HepG2 (cell line): ENCODE measurements around the gene DCHS2. TPM values are rescaled to one million over a fixed set of nuclear protein-coding genes. Genes with fewer than 3 reads are reported as not detected.

ENCODE experiments used
- ATAC-seq: fragments of 200-7000 bp; cut with Tn5 transposase; 3 replicates; pipeline ENCODE4 v1.9.1; 2020; ENCODE audit warnings: mild to moderate bottlenecking, moderate library complexity
- BruUV-seq: library from RNA; stranded (reverse); fragments of 400-500 nt; replicated peaks from 2 replicates; lab custom pipeline; 2021; lab: Mats Ljungman, UMichigan
- CTCF ChIA-PET: fragments of 300-600 bp; formaldehyde crosslinking; extraction: SDS; loops from one replicate; lab custom pipeline; 2021; ENCODE audit warnings: low total read pairs, inconsistent platforms, low intra/inter-chr PET ratio; lab: Yijun Ruan, JAX
- POLR2A ChIA-PET: fragments of 350-600 bp; sonication (Branson Sonifier 250); formaldehyde crosslinking; loops from one replicate; lab custom pipeline; 2020; ENCODE audit warnings: antibody characterized with exemption, inconsistent platforms; lab: Yijun Ruan, JAX
- DNase-seq: peaks from one replicate; pipeline ENCODE4 v3.0.0-alpha.2; 2015; ENCODE audit warnings: low spot score
- FAIRE-seq: peaks from 3 replicates; lab custom pipeline; 2011; peaks lifted over from hg19 to GRCh38; lab: Jason Lieb, UNC
- H2AFZ ChIP-seq: one replicate; pipeline ENCODE4 v1.6.1; 2011; ENCODE audit warnings: low read length, inconsistent platforms
- H3K27ac ChIP-seq: fragments of 300-600 bp; 3 replicates; pipeline ENCODE4 v1.8.0; 2011; ENCODE audit warnings: mixed run types, mild to moderate bottlenecking, mixed read lengths, low read length, inconsistent platforms; ENCODE audit not compliant: insufficient read depth; ENCODE audit errors: extremely low read length
- H3K27me3 ChIP-seq, 2 experiments: fragments of 200-600 bp in 1 of 2; 2 replicates in 1 of 2; 3 replicates in 1 of 2; pipeline versions ENCODE4 v1.6.0 to v1.8.0; 2011; ENCODE audit warnings: low read length in 2 of 2, mild to moderate bottlenecking in 2 of 2, moderate library complexity in 2 of 2, inconsistent platforms in 1 of 2; ENCODE audit not compliant: insufficient read depth in 2 of 2, control insufficient read depth in 1 of 2
- H3K36me3 ChIP-seq, 2 experiments: fragments of 200-600 bp in 1 of 2; replicated peaks in 1 of 2; 2 replicates in 1 of 2; 3 replicates in 1 of 2; pipeline versions ENCODE4 v1.5.1 to v1.8.0; 2011; ENCODE audit warnings: low read length in 2 of 2, inconsistent platforms in 1 of 2; ENCODE audit not compliant: insufficient read depth in 2 of 2, control insufficient read depth in 1 of 2
- H3K4me1 ChIP-seq: 2 replicates; pipeline ENCODE4 v1.5.1; 2012; ENCODE audit warnings: low read length, inconsistent platforms; ENCODE audit not compliant: insufficient read depth
- H3K4me2 ChIP-seq: 2 replicates; pipeline ENCODE4 v1.6.0; 2011; ENCODE audit warnings: low read depth, low read length, inconsistent platforms
- H3K4me3 ChIP-seq, 3 experiments: fragments of 200-600 bp in 1 of 3; sonication (generic), shearing (Covaris generic) in 1 of 3; replicated peaks in 1 of 3; 2 replicates each; pipeline ENCODE4 v1.5.1; 2011 to 2016; ENCODE audit warnings: low read length in 3 of 3, inconsistent platforms in 2 of 3, low read depth in 2 of 3, mild to moderate bottlenecking in 2 of 3, control low read depth in 1 of 3, mixed read lengths in 1 of 3; ENCODE audit not compliant: insufficient read depth in 1 of 3
- H3K79me2 ChIP-seq: one replicate; pipeline ENCODE4 v1.6.1; 2011; ENCODE audit warnings: low read length, inconsistent platforms; ENCODE audit not compliant: insufficient read depth
- H3K9ac ChIP-seq: 2 replicates; pipeline ENCODE4 v1.6.0; 2011; ENCODE audit warnings: mild to moderate bottlenecking, low read depth, low read length, inconsistent platforms; ENCODE audit not compliant: insufficient read depth
- H3K9me3 ChIP-seq: 2 replicates; pipeline ENCODE4 v1.5.1; 2012; ENCODE audit warnings: mild to moderate bottlenecking, low read length
- H4K20me1 ChIP-seq: 2 replicates; pipeline ENCODE4 v1.6.0; 2011; ENCODE audit warnings: inconsistent platforms, mild to moderate bottlenecking, low read length, moderate library complexity; ENCODE audit not compliant: insufficient read depth
- NFKB2 ChIP-seq: sonication (generic); formaldehyde crosslinking; IDR thresholded peaks from 2 replicates; pipeline ENCODE4 v1.4.0; 2020; ENCODE audit warnings: missing genetic modification reagents, borderline replicate concordance
- NFYC ChIP-seq: IDR thresholded peaks from 2 replicates; pipeline ENCODE4 v1.6.1; 2016; ENCODE audit warnings: missing genetic modification reagents, missing compliant biosample characterization
- TAF15 ChIP-seq: fragments of 200-400 bp; formaldehyde crosslinking; IDR thresholded peaks from one replicate; pipeline ENCODE4 v1.6.1; 2018; ENCODE audit warnings: mild to moderate bottlenecking, low read depth, low read length; ENCODE audit not compliant: poor library complexity, severe bottlenecking
- U2AF1 ChIP-seq: fragments of 200-400 bp; formaldehyde crosslinking; optimal IDR thresholded peaks from 2 replicates; pipeline ENCODE3; 2017; ENCODE audit warnings: mild to moderate bottlenecking, low read depth, low read length
- WGBS: methylation state at CpG from one replicate; pipeline ENCODE4 v1.1.6; 2017; ENCODE audit warnings: low lambda C conversion rate; 5-methylcytosine and 5-hydroxymethylcytosine counted together
- in situ Hi-C: cut with HindIII; loops from 2 replicates; pipeline ENCODE4 v1.10.0; 2017; ENCODE audit warnings: low pct_unique_long_range_greater_than_20kb; ENCODE audit not compliant: extremely low pct_ligation_motif_present
- intact Hi-C: fragments of 100-400 bp; cut with micrococcal nuclease; formaldehyde crosslinking; loops from one replicate; pipeline ENCODE4 v1.10.0; 2022; ENCODE audit not compliant: unreplicated experiment
- polyA plus RNA-seq, 8 experiments: library from polyadenylated mRNA; depleted of rRNA in 3 of 8; stranded (reverse) in 7 of 8; unstranded in 1 of 8; fragments of >200 nt; fragmentation: Illumina TruSeq in 4 of 8; extraction: Trizol in 4 of 8; gene quantifications; 2 replicates each; pipeline versions ENCODE4 v1.2.1 to v1.2.3, GENCODE V29; 2011 to 2016; ENCODE audit warnings: low read depth in 4 of 8, missing spikeins in 1 of 8, mixed read lengths in 1 of 8; ENCODE audit not compliant: insufficient read depth in 1 of 8
- total RNA-seq, 5 experiments: library from RNA; depleted of rRNA; stranded (reverse); fragments of >200 nt; fragmentation: Illumina TruSeq; extraction: Trizol; gene quantifications; 2 replicates each; pipeline ENCODE4 v1.2.3, GENCODE V29; 2016; ENCODE audit warnings: low read depth in 1 of 5

Gene DCHS2
- total and polyA plus RNA-seq, 2 of the 13 experiments (the other 11 are each of a cell fraction or from before 2014, with no cell fraction given): 0.03 TPM; not detected in 1

GRCh38 chr4:154516318-154517029 lies 24.9 kb upstream of the DCHS2 start:
- ATAC-seq: no peak
- no peaks in the 10 kb centered on the region for H3K36me3 ChIP-seq
- in situ Hi-C loops: no loop called here
- intact Hi-C loops: no loop called here
- H3K27ac ChIP-seq: no peak overlapping the region
- no peaks in the 10 kb centered on the region for H4K20me1 ChIP-seq
- no peak overlapping the region for H2AFZ ChIP-seq
- no peak for TF ChIP-seq U2AF1
- TF ChIP-seq TAF15: no peak
- no peak overlapping the region for H3K9ac ChIP-seq
- H3K9me3 ChIP-seq: no peaks in the 10 kb centered on the region
- ChIA-PET CTCF (no interaction called here), POLR2A (no interaction called here)
- 4% methylated on average over 1 of the region's 1 CpG for WGBS
- H3K27me3 ChIP-seq: peaks cover 0 to 11% of the 10 kb centered on the region in 2 experiments; a peak in 3 of 5 replicates
- no TSS peak for BruUV-seq
- no peak for FAIRE-seq
- H3K4me3 ChIP-seq: no peak overlapping the region
- no peak for DNase-seq
- no peaks in the 10 kb centered on the region for H3K79me2 ChIP-seq
- H3K4me1 ChIP-seq: no peaks in the 10 kb centered on the region
- H3K4me2 ChIP-seq: no peak overlapping the region

- intact Hi-C loops: no loop called here
- FAIRE-seq: no peak
- TF ChIP-seq NFKB2 (no peak), NFYC (CRISPR knock-in tag) (no peak)
- TF ChIP-seq, all 625 proteins: peak for 0
- Histone ChIP-seq H3K79me2 (no peaks in the 10 kb centered on the region), H3K27ac (no peak overlapping the region), H2AFZ (no peak overlapping the region), H3K36me3 (no peaks in the 10 kb centered on the region), H3K4me3 (no peak overlapping the region), H3K27me3 (no peaks in the 10 kb centered on the region; a peak in 3 of 5 replicates), H4K20me1 (no peaks in the 10 kb centered on the region), H3K4me2 (no peak overlapping the region), H3K9ac (no peak overlapping the region), H3K9me3 (no peaks in the 10 kb centered on the region), H3K4me1 (no peaks in the 10 kb centered on the region)
- in situ Hi-C loops: no loop called here
- 3% methylated on average over 4 of the region's 4 CpGs for WGBS
- ChIA-PET POLR2A (no interaction called here), CTCF (no interaction called here)
- no TSS peak for BruUV-seq
- ATAC-seq (no peak), DNase-seq (no peak)
Observed at GRCh38 chr4:154511981-154512380, 20.4 kb upstream of the DCHS2 start.
